Measurements from ENCODE around the gene AQP4. TPM values are rescaled to one million over a fixed set of nuclear protein-coding genes. Genes with fewer than 3 reads are reported as not detected.

The AQP4 gene
- total RNA-seq, 1 experiment from 2014 or later, result not detected

DNA sequence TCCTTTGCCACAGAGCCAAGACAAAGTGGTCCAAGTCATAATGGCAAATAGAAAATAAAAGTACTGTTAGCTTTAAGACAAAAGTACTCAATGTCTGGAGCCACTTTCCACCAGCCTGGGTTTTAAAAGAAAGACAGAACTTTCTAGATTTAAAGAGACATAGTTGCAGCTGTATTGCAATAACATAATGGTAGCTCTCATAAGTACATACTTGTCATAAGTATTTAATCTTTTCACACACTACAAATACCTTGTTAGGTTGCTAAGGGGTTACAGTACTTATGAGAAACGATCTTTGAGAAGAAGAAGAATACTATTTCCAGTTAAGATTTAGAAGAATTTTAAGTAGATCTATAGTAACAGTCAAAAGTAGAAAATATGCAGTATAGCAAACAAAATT is 28.9 kb upstream of the AQP4 start:
- intact Hi-C loops (cut with micrococcal nuclease; ENCODE audit: unreplicated experiment), result no loop called here
- no peak for ATAC-seq

GRCh38 chr18:26893996-26894395 is 28.5 kb upstream of the AQP4 start:
- intact Hi-C loops (cut with micrococcal nuclease; ENCODE audit: unreplicated experiment), result no loop called here
- no TSS peak for BruUV-seq (replicated peaks)
- in situ Hi-C loops (cut with HindIII; ENCODE audit: low pct_unique_long_range_greater_than_20kb, low sequenced_read_pairs), result no loop called here
- DNase-seq (ENCODE audit: low read depth, low spot score), result no peak
- ATAC-seq, result no peak
- no peaks in the 10 kb centered on the region for H3K4me1 ChIP-seq (ENCODE audit: control insufficient read depth, insufficient read depth, low read length)
- CTCF ChIA-PET, result no interaction called here
- POLR2A ChIA-PET, result no interaction called here
- H3K4me3 ChIP-seq (ENCODE audit: low read depth in 2 of 2, low read length in 2 of 2), result no peak overlapping the region
- no peaks in the 10 kb centered on the region for H3K36me3 ChIP-seq (ENCODE audit: control insufficient read depth, insufficient read depth, low read length)
- H3K27ac ChIP-seq (ENCODE audit: low read length), result no peak overlapping the region
- H3K9me3 ChIP-seq (ENCODE audit: control insufficient read depth, insufficient read depth, low read depth, low read length), result no peaks in the 10 kb centered on the region
- no peaks in the 10 kb centered on the region; the same call in 1 of the 2 replicates for H3K27me3 ChIP-seq (ENCODE audit: control insufficient read depth, insufficient read depth, low read length)
- TF ChIP-seq REST (IDR thresholded peaks at IDR 0.05; ENCODE audit: insufficient read depth in 1 of 2, low read depth in 2 of 2, low read length in 1 of 2), result no peak
- no peak for TF ChIP-seq SIN3A (IDR thresholded peaks at IDR 0.05; ENCODE audit: borderline replicate concordance, insufficient read depth, low read depth, low read length)
- TF ChIP-seq TCF7L2 (IDR thresholded peaks at IDR 0.05; ENCODE audit: low read depth, low read length), result no peak
- TF ChIP-seq CTCF (IDR thresholded peaks at IDR 0.05), result no peak
- TF ChIP-seq POLR2AphosphoS5 (IDR thresholded peaks at IDR 0.05; ENCODE audit: low read depth, low read length), result no peak

More for the DNA sequence above, 28.9 kb upstream of the AQP4 start:
- no peaks in the 10 kb centered on the region for H3K4me1 ChIP-seq (ENCODE audit: control insufficient read depth, insufficient read depth, low read length)
- no TSS peak for BruUV-seq (replicated peaks)
- H3K27ac ChIP-seq (ENCODE audit: low read length), result no peak overlapping the region
- no peak overlapping the region for H3K4me3 ChIP-seq (ENCODE audit: low read depth in 2 of 2, low read length in 2 of 2)
- no peak for TF ChIP-seq SIN3A (IDR thresholded peaks at IDR 0.05; ENCODE audit: borderline replicate concordance, insufficient read depth, low read depth, low read length)
- no peak for TF ChIP-seq CTCF (IDR thresholded peaks at IDR 0.05)
- TF ChIP-seq POLR2AphosphoS5 (IDR thresholded peaks at IDR 0.05; ENCODE audit: low read depth, low read length), result no peak
- no peak for TF ChIP-seq REST (IDR thresholded peaks at IDR 0.05; ENCODE audit: insufficient read depth in 1 of 2, low read depth in 2 of 2, low read length in 1 of 2)
- ChIA-PET POLR2A (no interaction called here), CTCF (no interaction called here)
- in situ Hi-C loops (cut with HindIII; ENCODE audit: low pct_unique_long_range_greater_than_20kb, low sequenced_read_pairs), result no loop called here
- no peaks in the 10 kb centered on the region for H3K9me3 ChIP-seq (ENCODE audit: control insufficient read depth, insufficient read depth, low read depth, low read length)
- no peaks in the 10 kb centered on the region for H3K36me3 ChIP-seq (ENCODE audit: control insufficient read depth, insufficient read depth, low read length)
- H3K27me3 ChIP-seq (ENCODE audit: control insufficient read depth, insufficient read depth, low read length), result no peaks in the 10 kb centered on the region; the same call in 1 of the 2 replicates
- DNase-seq (ENCODE audit: low read depth, low spot score), result no peak

All from Panc1 (cell line).